ENCODE results near the gene ZFP92.

GRCh38 chrX:153379971-153380581, 31.2 kb upstream of the ZFP92 start:
- no peak for TF ChIP-seq POLR2A (IDR thresholded peaks at IDR 0.05)
- TF ChIP-seq CTCF (IDR thresholded peaks at IDR 0.05), result no peak

Measured in prostate gland (tissue), 2 donors.